Measurements from ENCODE around the gene NANOS1. TPM values are rescaled to one million over a fixed set of nuclear protein-coding genes. Genes with fewer than 3 reads are reported as not detected.

Gene NANOS1
- total and polyA plus RNA-seq, 9 of the 15 experiments (the other 6 are each of a cell fraction or from before 2014, with no cell fraction given) = 0.14 to 1.6 (median 0.83) TPM; not detected in 1

DNA sequence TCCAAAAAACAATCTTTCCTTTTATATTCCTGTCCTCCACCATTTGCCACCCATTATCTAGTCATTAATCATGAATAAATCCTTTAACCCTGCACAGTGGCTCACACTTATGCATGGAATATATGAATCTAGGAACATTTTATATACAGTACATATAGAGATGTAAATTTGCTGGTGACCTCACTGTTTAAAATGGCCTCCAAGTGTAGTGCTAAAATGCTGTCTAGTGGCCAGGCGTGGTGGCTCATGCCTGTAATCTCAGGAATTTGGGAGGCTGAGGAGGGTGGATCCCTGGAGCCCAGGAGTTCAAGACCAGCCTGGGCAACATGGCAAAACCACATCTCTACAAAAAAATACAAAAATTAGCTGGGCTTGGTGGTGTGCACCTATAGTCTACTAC is 9.6 kb downstream of the NANOS1 start:
- H2AFZ ChIP-seq (ENCODE audit: low read depth, low read length) = no peak overlapping the region
- H3K27me3 ChIP-seq (ENCODE audit: control insufficient read depth in 2 of 2, insufficient read depth in 2 of 2, low read length in 2 of 2) = no peaks in the 10 kb centered on the region
- no peaks in the 10 kb centered on the region for H3K9me1 ChIP-seq (ENCODE audit: control insufficient read depth, insufficient read depth, low read length)
- WGBS (ENCODE audit: insufficient coverage, low coverage, missing lambda C conversion rate) = 83% methylated on average over 1 of the region's 1 CpG
- intact Hi-C loops (cut with micrococcal nuclease) (no loop called here), in situ Hi-C loops (cut with MboI) (no loop called here)
- H3K9ac ChIP-seq (ENCODE audit: insufficient read depth in 1 of 2, low read depth in 2 of 2, low read length in 2 of 2) = no peak overlapping the region
- H3K4me2 ChIP-seq (ENCODE audit: insufficient read depth, low read length) = no peak overlapping the region
- TF ChIP-seq TAF1 (IDR thresholded peaks at IDR 0.05; ENCODE audit: control insufficient read depth, extremely low read depth, insufficient read depth, low read length, severe bottlenecking) = no peak
- H3K36me3 ChIP-seq (ENCODE audit: control insufficient read depth, insufficient read depth, low read length) = peaks cover 88% of the 10 kb centered on the region
- no peaks in the 10 kb centered on the region for H3K9me3 ChIP-seq (replicated peaks; ENCODE audit: control insufficient read depth, insufficient read depth, low read depth, low read length)
- no peaks in the 10 kb centered on the region for H3K4me1 ChIP-seq (replicated peaks in 1 of 2; ENCODE audit: control insufficient read depth in 2 of 2, insufficient read depth in 2 of 2, low read length in 2 of 2)
- no peak for ATAC-seq
- CTCF ChIA-PET (ENCODE audit: low intra/inter-chr PET ratio) = no interaction called here
- no TSS peak for BruUV-seq (replicated peaks)
- peaks cover 3% of the 10 kb centered on the region for H4K20me1 ChIP-seq (replicated peaks; ENCODE audit: control insufficient read depth, insufficient read depth, low read length)
- peaks cover 31% of the 10 kb centered on the region for H3K79me2 ChIP-seq (ENCODE audit: control insufficient read depth, insufficient read depth, low read length)
- no peak for DNase-seq (ENCODE audit: extremely low read depth in 1 of 4, low spot score in 3 of 4)
- POLR2A ChIA-PET = no interaction called here
- no peak overlapping the region for H3K4me3 ChIP-seq
- FAIRE-seq = no peak
- no peak overlapping the region for H3K27ac ChIP-seq (ENCODE audit: extremely low read depth, low read depth, low read length)

DNA sequence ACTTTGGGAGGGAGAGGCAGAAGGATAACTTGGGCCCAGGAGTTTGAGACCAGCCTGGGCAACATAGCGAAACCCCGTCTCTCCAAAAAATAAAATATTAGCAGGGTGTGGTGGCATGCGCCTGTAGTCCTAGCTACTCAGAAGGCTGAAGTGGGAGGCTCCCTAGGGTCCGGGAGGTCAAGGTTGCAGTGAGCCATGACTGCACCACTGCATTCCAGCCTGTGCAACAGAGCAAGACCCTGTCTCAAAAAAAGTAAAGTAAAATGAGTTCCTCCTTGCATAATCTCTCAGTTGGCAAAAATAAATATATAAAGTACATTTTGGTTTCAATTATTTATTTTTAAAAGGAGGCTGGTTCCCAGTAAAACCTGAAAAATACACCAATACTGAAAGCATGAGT is 11.8 kb downstream of the NANOS1 start:
- Histone ChIP-seq H3K9me3 (replicated peaks; ENCODE audit: control insufficient read depth, insufficient read depth, low read depth, low read length) (no peaks in the 10 kb centered on the region), H3K9me1 (ENCODE audit: control insufficient read depth, insufficient read depth, low read length) (no peaks in the 10 kb centered on the region), H3K27ac (ENCODE audit: extremely low read depth, low read depth, low read length) (no peak overlapping the region), H3K36me3 (ENCODE audit: control insufficient read depth, insufficient read depth, low read length) (peaks cover 95% of the 10 kb centered on the region), H3K4me1 (replicated peaks in 1 of 2; ENCODE audit: control insufficient read depth in 2 of 2, insufficient read depth in 2 of 2, low read length in 2 of 2) (no peaks in the 10 kb centered on the region), H3K4me2 (ENCODE audit: insufficient read depth, low read length) (no peak overlapping the region), H4K20me1 (replicated peaks; ENCODE audit: control insufficient read depth, insufficient read depth, low read length) (peaks cover 3% of the 10 kb centered on the region; the same call in 1 of the 2 replicates), H3K79me2 (ENCODE audit: control insufficient read depth, insufficient read depth, low read length) (peaks cover 46% of the 10 kb centered on the region), H3K27me3 (ENCODE audit: control insufficient read depth in 2 of 2, insufficient read depth in 2 of 2, low read length in 2 of 2) (no peaks in the 10 kb centered on the region), H3K9ac (ENCODE audit: insufficient read depth in 1 of 2, low read depth in 2 of 2, low read length in 2 of 2) (no peak overlapping the region), H3K4me3 (no peak overlapping the region), H2AFZ (ENCODE audit: low read depth, low read length) (no peak overlapping the region)
- intact Hi-C loops (cut with micrococcal nuclease) = no loop called here
- no TSS peak for BruUV-seq (replicated peaks)
- WGBS (ENCODE audit: insufficient coverage, low coverage, missing lambda C conversion rate) = 80% methylated on average over 1 of the region's 4 CpGs
- FAIRE-seq (no peak), DNase-seq (ENCODE audit: extremely low read depth in 1 of 4, low spot score in 3 of 4) (no peak), ATAC-seq (no peak)
- ChIA-PET POLR2A (interaction anchor here (0.6 kb wide), 1 partner anchor 33 kb away, joined by 3 read pairs; no protein-coding TSS in a partner anchor), CTCF (ENCODE audit: low intra/inter-chr PET ratio) (no interaction called here)
- in situ Hi-C loops (cut with MboI) = no loop called here
- TF ChIP-seq ZNF324 (CRISPR knock-in tag; IDR thresholded peaks at IDR 0.05) = no peak
- TF ChIP-seq SUPT5H (IDR thresholded peaks at IDR 0.05) = no peak
- TF ChIP-seq RFX1 (IDR thresholded peaks at IDR 0.05) = no peak
- TF ChIP-seq CBX3 (IDR thresholded peaks at IDR 0.05; ENCODE audit: borderline replicate concordance in 1 of 2, low read length in 2 of 2) = no peak
- no peak for TF ChIP-seq KLF10 (CRISPR knock-in tag; IDR thresholded peaks at IDR 0.05)
- TF ChIP-seq, protein P1, sequence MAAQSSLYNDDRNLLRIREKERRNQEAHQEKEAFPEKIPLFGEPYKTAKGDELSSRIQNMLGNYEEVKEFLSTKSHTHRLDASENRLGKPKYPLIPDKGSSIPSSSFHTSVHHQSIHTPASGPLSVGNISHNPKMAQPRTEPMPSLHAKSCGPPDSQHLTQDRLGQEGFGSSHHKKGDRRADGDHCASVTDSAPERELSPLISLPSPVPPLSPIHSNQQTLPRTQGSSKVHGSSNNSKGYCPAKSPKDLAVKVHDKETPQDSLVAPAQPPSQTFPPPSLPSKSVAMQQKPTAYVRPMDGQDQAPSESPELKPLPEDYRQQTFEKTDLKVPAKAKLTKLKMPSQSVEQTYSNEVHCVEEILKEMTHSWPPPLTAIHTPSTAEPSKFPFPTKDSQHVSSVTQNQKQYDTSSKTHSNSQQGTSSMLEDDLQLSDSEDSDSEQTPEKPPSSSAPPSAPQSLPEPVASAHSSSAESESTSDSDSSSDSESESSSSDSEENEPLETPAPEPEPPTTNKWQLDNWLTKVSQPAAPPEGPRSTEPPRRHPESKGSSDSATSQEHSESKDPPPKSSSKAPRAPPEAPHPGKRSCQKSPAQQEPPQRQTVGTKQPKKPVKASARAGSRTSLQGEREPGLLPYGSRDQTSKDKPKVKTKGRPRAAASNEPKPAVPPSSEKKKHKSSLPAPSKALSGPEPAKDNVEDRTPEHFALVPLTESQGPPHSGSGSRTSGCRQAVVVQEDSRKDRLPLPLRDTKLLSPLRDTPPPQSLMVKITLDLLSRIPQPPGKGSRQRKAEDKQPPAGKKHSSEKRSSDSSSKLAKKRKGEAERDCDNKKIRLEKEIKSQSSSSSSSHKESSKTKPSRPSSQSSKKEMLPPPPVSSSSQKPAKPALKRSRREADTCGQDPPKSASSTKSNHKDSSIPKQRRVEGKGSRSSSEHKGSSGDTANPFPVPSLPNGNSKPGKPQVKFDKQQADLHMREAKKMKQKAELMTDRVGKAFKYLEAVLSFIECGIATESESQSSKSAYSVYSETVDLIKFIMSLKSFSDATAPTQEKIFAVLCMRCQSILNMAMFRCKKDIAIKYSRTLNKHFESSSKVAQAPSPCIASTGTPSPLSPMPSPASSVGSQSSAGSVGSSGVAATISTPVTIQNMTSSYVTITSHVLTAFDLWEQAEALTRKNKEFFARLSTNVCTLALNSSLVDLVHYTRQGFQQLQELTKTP (IDR thresholded peaks at IDR 0.05; ENCODE audit: low read depth in 1 of 2, partially characterized antibody in 2 of 2) = no peak
- TF ChIP-seq, protein P2, sequence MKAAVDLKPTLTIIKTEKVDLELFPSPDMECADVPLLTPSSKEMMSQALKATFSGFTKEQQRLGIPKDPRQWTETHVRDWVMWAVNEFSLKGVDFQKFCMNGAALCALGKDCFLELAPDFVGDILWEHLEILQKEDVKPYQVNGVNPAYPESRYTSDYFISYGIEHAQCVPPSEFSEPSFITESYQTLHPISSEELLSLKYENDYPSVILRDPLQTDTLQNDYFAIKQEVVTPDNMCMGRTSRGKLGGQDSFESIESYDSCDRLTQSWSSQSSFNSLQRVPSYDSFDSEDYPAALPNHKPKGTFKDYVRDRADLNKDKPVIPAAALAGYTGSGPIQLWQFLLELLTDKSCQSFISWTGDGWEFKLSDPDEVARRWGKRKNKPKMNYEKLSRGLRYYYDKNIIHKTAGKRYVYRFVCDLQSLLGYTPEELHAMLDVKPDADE (conservative IDR thresholded peaks at IDR 0.05; ENCODE audit: control insufficient read depth, low read depth, low read length) = no peak
- TF ChIP-seq, protein P3, sequence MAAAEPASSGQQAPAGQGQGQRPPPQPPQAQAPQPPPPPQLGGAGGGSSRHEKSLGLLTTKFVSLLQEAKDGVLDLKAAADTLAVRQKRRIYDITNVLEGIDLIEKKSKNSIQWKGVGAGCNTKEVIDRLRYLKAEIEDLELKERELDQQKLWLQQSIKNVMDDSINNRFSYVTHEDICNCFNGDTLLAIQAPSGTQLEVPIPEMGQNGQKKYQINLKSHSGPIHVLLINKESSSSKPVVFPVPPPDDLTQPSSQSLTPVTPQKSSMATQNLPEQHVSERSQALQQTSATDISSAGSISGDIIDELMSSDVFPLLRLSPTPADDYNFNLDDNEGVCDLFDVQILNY (CRISPR knock-in tag; IDR thresholded peaks at IDR 0.05) = no peak
- no peak for TF ChIP-seq NUFIP1 (IDR thresholded peaks at IDR 0.05; ENCODE audit: partially characterized antibody)
